ENCODE results near the gene ELK1.
"Not testable (repeated sequence)": the region's sequence is repeated elsewhere in the genome, so short reads cannot be mapped to it uniquely, and the experiment has no call there.

ELK1 gene

GRCh38 chrX:47650164-47651042, at the start of gene ELK1:
ELK1 (minus strand) TSS chrX:47650563; CDS start chrX:47641441, 9,122 bp downstream.
- peak within 1 kb of the TSS; percentile 66 for H3K4me3 ChIP-seq (replicated peaks; ENCODE audit: low read depth, low read length)
- peak; percentile 98 for DNase-seq (ENCODE audit: low read depth)
- no peak for TF ChIP-seq CTCF (IDR thresholded peaks at IDR 0.05; ENCODE audit: low read length, missing control alignments)

GRCh38 chrX:47697181-47697580, 46.8 kb upstream of the ELK1 start:
- H3K4me3 ChIP-seq (replicated peaks; ENCODE audit: low read depth, low read length) = no peak overlapping the region
- TF ChIP-seq CTCF (IDR thresholded peaks at IDR 0.05; ENCODE audit: low read length, missing control alignments) = no peak

GRCh38 chrX:47690175-47690574, 39.8 kb upstream of the ELK1 start:
- no peak overlapping the region for H3K4me3 ChIP-seq (replicated peaks; ENCODE audit: low read depth, low read length)
- TF ChIP-seq CTCF (IDR thresholded peaks at IDR 0.05; ENCODE audit: low read length, missing control alignments) = no peak
- peak; percentile 3 for DNase-seq (ENCODE audit: low read depth)

More at GRCh38 chrX:47697181-47697580, 46.8 kb upstream of the ELK1 start:
- peak; percentile 8 for DNase-seq (ENCODE audit: low read depth)

- DNase-seq (ENCODE audit: low read depth) = no peak
- TF ChIP-seq CTCF (IDR thresholded peaks at IDR 0.05; ENCODE audit: low read length, missing control alignments) = no peak
- H3K4me3 ChIP-seq (replicated peaks; ENCODE audit: low read depth, low read length) = no peak overlapping the region
Measured at GRCh38 chrX:47687263-47687662, 36.9 kb upstream of the ELK1 start.

DNA sequence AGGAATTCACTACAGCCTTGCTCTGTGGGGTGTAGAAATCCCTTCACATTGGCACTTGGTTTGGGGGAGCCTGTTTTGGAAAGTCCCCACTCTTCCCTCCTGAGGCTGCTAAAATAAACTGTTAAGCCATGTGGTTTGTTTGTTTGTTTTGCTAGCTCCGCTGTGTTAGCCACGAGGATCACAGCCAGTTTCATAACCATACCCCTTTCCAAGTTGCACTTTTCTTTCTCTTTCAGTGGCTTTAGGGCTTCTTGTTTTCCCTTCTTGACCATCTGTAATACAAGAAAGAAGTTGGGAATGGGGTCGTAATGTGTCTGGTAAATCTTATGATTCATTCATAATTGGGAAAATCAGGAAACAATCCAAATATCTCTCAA, 33.5 kb upstream of the ELK1 start:
- TF ChIP-seq CTCF (IDR thresholded peaks at IDR 0.05; ENCODE audit: low read length, missing control alignments) = no peak
- DNase-seq (ENCODE audit: low read depth) = no peak
- no peak overlapping the region for H3K4me3 ChIP-seq (replicated peaks; ENCODE audit: low read depth, low read length)

DNA sequence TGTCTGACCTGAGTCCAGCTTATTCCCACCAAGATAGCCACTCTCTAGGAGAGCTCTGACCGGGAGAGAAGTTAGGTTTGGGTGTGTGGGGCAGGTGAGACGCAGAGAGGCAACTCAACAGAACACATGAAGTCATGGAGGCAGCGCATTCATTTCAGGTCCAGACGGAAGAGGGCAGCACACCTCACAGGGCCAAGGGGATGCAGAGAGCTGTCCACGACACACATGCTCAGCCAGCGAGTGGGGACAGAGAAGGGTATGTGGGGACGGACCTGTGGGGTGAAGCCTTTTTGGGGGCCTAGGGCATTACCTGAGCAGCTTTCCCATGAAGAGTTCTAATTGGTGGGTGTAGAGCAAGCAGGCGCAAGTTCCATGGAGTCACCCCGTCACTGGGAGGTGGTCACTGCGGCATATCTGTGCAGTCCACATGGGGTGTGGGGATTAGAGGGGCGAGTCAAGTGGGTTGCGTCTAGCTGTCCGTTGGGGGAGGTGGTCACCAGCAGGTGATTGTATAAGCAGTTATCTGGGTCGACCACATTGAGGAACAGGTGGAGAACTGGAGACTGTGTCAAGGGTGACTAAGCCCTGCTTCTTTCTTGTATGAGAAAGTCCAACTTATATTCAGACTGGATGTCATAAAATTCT, 32.9 kb upstream of the ELK1 start:
- TF ChIP-seq CTCF (IDR thresholded peaks at IDR 0.05; ENCODE audit: low read length, missing control alignments) = no peak
- no peak for DNase-seq (ENCODE audit: low read depth)
- H3K4me3 ChIP-seq (replicated peaks; ENCODE audit: low read depth, low read length) = no peak overlapping the region

DNA sequence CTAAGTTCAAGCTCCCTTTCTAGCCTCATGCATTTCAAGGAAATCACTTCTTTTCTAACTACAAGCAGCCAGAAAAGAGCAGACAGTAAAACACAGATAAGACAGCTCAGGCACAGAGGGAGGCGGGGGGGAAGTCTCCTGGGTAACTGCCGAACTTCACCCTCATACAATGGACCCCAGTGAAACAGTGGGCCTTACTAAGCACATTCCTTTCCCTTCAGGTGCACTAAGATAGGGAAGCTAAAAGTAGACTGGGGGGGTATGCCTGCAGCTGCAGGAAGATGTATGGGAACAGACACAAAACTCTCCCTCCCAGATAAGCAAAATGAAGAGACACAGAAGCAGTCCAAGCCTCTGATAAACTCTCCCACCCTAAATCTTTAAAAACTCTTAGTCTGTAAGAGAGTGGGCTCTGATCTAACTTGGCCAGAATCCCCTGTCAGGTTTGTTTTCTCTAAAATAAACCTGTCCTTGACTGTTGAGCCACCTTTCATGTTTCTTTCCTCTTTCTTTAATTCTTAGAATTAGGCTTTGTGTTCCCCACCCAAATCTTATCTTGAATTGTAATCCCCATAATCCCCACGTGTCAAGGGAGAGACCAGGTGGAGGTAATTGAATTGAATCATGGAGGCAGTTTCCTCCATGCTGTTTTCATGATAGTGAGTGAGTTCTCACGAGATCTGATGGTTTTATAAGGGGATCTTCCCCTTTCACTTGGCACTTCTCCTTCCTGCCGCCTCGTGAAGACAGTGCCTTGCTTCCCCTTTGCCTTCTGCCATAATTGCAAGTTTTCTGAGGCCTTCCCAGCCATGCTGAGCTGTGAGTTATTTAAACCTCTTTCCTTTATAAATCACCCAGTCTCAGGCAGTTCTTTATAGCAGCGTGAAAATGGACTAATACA, 25.8 kb upstream of the ELK1 start:
- DNase-seq (ENCODE audit: low read depth); H3K4me3 ChIP-seq (replicated peaks; ENCODE audit: low read depth, low read length): not testable (repeated sequence)

Data from fibroblast of pulmonary artery (primary cell).